ENCODE data around the gene TBC1D9.

The TBC1D9 gene

DNA sequence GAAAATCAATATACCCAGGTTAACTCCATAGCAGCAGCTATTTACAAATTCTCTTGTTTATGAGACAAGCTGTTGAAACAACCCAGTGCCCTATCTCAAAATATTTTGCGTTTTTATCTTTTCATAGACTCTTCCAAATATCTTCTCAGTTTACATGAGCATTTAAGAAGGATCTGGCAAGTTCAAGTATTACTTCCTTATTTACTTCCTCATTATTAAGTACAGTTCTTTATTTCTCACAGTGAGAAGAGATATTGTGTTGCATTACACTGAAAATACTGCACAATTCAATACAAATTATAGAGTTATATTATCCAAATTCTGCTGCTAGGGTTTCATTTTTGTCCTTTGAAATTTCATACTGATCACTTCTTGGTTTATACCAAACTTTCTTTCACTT, 143.8 kb downstream of the TBC1D9 start:
- ATAC-seq: no peak
- no peak for DNase-seq

DNA sequence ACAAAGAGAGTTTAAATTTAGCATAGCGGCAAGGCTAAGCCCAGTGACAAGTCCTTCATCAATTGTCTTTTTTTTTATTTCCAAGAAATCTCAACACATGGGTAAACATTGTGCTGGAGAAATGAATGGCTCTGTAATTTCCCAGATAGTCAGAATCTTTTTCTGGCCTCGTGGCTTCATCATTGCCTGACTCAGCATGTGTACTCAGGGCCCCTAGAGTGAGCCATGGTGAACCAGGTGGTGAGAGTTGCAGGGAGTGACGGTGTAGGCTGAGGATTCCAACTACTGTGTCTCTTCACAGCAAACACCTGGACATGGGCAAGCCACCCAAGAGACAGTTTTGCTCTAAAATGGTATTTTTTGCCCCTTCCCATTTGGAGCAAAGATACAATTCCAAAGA, 144.3 kb downstream of the TBC1D9 start:
- no peak for DNase-seq
- no peak for ATAC-seq

DNA sequence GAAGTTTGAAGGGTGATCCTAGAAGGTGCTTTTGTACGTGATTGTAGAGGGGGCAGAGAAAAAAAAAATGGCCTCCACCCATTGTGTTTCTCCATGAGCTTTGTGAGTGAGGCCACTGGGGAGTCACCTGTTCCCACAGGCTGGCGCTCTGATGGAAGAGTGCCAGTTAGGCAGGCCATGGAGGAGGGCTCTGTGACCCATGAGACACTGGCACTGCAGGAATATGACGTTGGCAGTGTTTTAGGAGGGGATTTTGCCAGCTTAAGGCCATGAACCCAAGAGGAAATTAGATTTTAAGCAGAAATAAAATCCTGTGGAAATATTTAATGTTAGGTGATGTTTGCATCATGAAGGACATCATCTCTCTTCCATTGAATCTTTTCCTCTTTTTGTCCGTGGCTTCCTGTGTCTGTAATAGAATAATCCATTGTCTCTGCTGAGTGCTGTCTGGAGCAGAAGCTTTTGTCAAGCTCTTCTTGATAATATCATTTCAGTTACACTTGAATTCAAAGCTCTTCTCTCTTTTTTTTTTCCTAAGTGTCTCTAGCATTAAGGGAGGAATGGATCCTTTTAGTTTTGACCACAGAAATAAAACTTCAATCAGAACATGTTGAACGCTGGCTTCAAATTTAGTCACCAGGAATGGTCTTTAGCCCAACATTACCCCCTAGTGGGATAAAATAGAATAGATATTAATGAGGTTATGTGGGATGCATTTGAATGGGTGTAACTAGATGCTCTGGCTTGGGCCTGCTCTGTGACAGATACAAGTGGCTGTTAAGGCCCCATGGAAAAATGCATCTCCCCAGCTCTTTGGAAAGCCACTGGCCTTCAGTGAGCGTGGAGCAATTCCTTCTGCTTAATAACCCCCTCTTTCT, 146.4 kb downstream of the TBC1D9 start:
- peak; percentile 43 for ATAC-seq
- no peak for DNase-seq

DNA sequence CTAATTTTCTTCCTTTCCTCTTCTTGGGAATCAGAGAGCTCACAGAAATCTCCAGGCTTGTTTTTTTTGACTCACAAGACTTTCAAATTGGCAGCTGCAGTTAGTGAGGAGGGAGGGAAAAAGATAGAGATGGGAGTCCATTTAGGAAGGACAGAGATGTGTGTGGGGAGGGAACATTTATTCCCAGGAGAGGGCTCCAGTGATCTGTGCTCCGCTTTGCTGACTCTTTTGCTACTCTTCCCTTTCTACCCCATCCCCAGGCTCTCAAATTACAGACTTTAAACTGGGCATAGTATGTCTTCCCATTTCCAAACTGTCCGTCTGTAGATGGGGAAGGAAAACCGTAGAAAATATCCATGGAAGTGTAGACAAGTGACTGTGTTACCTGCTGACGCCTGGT, 148.3 kb downstream of the TBC1D9 start:
- DNase-seq (no peak), ATAC-seq (no peak)

DNA sequence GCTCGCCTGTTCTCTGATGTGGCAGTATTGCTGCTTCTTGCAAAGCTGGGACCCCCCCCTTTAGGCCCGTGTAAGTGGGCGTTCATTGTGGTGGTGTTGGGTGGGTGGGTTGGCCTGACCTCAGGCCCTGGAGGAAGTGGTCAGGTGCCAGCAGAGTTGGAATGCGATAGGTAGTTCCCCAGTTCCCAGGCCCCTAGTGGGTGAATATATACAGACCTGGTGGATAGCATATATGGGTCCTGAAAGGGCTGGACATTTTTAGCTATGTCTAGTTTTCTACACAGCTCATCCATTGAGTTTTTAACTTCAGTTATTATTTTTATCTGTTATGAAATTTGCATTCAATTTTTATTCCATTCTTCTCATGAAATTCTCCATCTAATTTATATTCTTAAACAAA, 151.6 kb downstream of the TBC1D9 start:
- no peak for DNase-seq

DNA sequence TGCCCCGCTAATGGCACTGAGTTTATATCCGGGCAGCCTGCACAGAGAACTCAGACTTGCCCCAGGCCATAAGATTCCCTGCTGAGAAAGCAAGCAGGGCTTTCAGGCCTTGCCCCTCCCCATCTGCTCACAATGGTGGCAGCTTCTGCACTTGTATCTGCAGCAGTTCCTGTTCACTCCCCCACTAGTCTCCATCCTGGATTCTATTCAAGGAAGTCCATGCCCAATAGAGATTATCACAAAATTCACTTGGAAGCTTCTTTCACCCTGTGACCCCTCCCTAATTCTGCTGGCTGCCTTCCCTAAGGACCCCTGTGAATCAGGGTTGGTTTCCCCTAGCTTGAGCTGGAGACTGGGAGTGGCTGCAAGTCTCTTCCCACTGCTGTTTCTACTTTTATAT, 152.9 kb downstream of the TBC1D9 start:
- ATAC-seq (no peak), DNase-seq (no peak)

More for the DNA sequence above, 151.6 kb downstream of the TBC1D9 start:
- ATAC-seq: no peak

DNA sequence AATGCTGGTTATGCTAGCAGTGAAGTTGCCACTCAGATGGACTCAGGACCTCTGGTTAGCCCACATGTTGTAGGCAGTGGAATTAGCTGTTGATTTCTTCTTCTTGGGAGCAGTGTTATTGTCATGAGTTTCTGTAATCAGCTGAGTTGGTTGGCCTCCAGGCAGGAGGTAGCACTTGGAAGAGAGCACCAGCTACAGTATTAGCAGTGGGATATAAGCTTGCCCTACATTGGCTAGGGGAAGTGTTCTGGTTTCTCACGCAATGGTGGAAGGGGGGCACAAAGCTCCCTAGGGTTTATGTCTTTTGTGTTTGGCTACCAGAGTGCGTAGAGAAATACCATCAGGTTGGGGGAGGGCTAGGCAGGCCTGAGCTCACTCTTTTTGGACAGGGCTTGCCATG, 153.5 kb downstream of the TBC1D9 start:
- DNase-seq (no peak), ATAC-seq (no peak)

DNA sequence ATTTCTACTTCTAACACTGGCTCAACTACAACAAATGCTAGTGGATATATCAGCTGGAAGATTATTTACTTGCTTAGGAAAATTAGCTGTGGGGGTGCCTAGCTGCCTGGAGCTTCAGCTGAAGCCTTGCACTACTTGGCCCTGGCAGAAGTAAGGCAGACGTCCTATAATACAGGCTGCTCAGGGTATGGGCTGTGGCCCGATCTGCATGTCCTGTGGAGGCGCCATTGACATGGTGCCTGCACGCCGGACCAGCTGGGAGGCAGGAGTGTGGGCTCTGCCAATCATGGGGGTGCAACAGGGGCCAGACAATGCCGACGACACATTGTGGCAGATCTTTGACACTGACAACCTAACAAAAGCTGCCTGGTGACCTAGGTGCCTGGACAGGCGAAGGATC, 155.8 kb downstream of the TBC1D9 start:
- no peak for DNase-seq
- no peak for ATAC-seq

DNA sequence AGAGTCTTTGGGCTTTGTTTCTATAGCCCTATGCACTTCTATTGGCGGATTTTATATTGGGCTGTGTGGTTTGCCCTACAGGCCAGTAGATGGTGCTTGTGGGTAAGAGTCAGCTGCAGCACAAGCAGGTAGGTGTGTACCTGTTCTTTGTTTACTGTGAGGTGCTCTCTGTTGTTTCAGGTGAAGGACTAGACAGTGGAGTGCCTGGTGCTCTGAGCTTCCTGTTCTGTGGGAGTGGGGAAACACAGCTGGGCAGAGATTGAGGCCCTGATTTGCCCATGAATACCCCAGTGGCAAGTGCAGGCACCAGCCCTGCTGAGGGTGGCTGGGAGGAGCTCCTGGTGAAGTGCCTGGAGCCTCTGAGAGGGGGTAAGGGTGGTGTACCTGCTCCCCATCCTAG, 161.1 kb downstream of the TBC1D9 start:
- ATAC-seq: no peak
- no peak for DNase-seq

DNA sequence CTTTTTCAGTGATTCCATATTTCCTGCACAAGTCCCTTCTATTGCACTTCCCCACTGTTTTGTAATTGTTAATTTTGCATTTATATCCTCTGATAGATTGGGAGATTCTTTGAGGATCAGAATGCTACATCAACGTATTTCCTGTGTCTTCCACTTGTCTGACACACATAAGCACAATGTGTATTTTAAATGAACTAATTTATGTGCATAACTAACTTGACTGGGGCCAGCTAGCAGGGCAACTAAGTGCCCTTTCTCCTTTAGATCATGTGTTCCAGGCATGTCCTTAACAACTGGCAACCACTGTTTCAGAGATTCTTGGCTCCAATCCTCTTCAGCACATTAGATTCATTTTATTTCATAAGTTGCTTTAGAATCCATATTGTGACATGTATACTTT, 171.7 kb downstream of the TBC1D9 start:
- ATAC-seq: no peak
- no peak for DNase-seq

DNA sequence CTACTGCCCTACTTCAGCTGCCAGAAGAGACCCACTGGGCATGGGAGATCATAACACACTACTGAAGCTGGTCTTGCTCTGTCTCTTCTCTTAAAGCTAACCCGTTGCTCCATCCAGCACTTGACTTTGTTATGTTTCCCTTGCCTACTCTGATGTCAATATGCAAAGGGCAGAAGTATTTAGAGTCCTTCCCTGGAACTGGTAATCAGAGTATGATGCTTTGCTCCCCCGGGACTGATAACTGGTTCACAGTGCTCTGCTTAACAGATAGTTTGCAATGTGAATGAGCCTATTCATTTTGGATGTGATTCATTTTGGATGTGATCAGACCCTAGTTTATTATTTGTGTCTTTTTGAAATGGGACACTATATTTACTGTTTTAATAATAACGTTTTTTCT, 175.1 kb downstream of the TBC1D9 start:
- DNase-seq: no peak
- no peak for ATAC-seq

DNA sequence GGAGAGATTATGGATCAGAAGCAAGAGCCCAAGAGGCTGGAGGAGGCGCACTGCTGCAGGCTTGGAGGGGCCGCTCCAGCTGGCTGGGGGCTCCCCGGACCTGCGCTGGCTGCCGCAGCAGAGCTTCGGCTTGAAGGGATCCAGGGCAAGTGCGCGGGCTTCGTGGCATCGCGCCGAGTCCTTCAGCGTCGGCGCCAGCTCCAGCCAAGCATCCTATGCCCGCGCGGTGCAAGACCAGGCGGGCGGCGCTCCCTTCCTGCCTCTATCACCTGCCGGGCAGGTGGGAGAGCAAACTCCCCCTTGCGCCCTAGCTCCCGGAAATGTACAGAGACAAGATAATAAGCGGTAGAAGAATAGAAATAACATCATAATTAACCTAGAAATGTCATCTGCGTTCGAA, 176.9 kb downstream of the TBC1D9 start:
- ATAC-seq (no peak), DNase-seq (no peak)

DNA sequence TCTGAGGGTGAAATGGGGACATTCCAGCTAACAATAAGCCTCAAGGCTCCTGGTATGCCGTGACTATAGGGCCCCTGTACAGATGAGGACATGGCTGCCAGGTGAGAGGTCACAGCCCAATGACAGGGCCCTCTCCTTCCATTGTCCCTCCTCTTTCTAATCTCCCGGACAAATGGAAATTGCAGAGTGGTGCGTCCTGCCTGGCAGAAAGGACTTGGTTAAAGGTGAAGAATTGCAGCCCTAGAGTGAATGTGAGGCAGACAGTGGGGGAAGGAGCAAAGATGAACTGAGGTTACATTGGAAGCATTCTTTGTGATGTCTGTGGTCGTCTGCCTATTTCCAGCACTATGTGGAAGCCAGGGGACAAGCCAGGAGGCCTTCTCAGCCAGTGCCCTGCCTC, 180.7 kb downstream of the TBC1D9 start:
- no peak for DNase-seq

DNA sequence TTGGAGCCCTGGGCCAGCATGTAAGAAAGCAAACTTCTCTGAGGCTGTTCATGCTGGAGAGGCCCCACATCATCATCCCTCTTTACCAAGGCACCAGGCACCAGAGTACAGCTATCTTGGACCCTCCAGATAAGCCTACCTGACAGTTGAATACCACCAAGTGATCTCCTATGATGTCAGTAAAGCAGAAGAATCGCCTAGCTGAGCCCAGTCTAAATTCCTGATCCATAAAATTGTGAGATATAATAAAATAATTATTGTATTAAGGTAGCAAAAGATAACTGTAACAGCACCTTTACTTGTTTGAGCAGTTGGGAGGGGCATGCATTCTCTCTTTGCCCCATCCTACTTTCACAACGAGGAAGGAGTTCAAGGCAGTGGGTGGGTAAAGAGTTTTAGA, 184.6 kb downstream of the TBC1D9 start:
- DNase-seq (no peak), ATAC-seq (no peak)

More for the DNA sequence above, 180.7 kb downstream of the TBC1D9 start:
- ATAC-seq: no peak

Data from stimulated activated naive CD8-positive, alpha-beta T cell treated with anti-CD3 and anti-CD28 coated beads, Interleukin-15, Interleukin-2, amounts not matched to agents 100 U/mL and 50 U/mL, for 24 hours (primary cell).